Lower leg skin (tissue), 3 donors: ENCODE data around the gene TUT7.

Experiments
- POLR2A ChIP-seq, 2 donors: fragments of 450-650 bp; IDR thresholded peaks; one replicate each; pipeline ENCODE4 v1.6.1; 2016 to 2017; ENCODE audit warnings: antibody characterized with exemption in 2 of 2, mild to moderate bottlenecking in 1 of 2, moderate library complexity in 1 of 2
- TF ChIP-seq, protein P1 (sequence below), 3 donors: fragments of 450-650 bp; IDR thresholded peaks; one replicate each; pipeline ENCODE4 v1.5.1; 2016; ENCODE audit warnings: antibody characterized with exemption in 3 of 3, mild to moderate bottlenecking in 3 of 3, moderate library complexity in 2 of 3

DNA sequence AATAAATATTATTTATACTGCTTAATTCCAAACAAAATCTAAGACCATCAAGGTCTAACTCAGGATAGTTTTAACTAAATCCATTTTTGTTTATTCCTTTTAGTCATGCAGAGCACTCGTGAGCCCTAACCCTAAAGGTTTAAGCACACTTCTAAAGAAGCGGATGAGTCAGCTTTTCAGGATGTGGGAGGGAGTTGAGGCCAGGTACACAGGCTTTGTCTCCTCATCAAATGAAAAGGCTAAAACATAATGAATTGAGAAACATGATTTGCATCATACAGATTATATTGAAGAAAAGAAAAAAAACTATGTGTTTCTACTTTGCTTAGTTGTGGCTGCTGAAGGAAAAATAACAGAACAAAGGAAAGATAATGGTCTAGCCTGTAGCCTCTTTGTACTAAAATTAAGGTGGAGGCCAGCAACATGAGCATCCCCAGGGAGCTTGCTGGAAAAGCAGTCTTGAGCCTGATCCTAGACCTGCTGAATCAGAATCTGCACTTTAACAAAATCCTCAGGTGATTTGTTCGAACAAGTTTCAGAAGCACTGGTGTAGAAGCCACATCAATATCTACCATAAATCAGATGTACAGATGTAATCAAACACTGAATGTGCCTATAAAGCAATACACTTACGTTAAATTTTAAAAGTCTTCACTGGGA is 50.8 kb downstream of the TUT7 start:
- TF ChIP-seq, protein P1, sequence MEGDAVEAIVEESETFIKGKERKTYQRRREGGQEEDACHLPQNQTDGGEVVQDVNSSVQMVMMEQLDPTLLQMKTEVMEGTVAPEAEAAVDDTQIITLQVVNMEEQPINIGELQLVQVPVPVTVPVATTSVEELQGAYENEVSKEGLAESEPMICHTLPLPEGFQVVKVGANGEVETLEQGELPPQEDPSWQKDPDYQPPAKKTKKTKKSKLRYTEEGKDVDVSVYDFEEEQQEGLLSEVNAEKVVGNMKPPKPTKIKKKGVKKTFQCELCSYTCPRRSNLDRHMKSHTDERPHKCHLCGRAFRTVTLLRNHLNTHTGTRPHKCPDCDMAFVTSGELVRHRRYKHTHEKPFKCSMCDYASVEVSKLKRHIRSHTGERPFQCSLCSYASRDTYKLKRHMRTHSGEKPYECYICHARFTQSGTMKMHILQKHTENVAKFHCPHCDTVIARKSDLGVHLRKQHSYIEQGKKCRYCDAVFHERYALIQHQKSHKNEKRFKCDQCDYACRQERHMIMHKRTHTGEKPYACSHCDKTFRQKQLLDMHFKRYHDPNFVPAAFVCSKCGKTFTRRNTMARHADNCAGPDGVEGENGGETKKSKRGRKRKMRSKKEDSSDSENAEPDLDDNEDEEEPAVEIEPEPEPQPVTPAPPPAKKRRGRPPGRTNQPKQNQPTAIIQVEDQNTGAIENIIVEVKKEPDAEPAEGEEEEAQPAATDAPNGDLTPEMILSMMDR (IDR thresholded peaks at IDR 0.05), result no peak
- no peak for TF ChIP-seq POLR2A (IDR thresholded peaks at IDR 0.05)
